Kidney capillary endothelial cell (primary cell): ENCODE data around the gene LMBR1.
"Not testable (repeated sequence)": the region's sequence is repeated elsewhere in the genome, so short reads cannot be mapped to it uniquely, and the experiment has no call there.

Experiments
- DNase-seq: peaks from one replicate; pipeline ENCODE4 v3.0.0-alpha.2; 2018; ENCODE audit warnings: low spot score

LMBR1 gene, protein sequence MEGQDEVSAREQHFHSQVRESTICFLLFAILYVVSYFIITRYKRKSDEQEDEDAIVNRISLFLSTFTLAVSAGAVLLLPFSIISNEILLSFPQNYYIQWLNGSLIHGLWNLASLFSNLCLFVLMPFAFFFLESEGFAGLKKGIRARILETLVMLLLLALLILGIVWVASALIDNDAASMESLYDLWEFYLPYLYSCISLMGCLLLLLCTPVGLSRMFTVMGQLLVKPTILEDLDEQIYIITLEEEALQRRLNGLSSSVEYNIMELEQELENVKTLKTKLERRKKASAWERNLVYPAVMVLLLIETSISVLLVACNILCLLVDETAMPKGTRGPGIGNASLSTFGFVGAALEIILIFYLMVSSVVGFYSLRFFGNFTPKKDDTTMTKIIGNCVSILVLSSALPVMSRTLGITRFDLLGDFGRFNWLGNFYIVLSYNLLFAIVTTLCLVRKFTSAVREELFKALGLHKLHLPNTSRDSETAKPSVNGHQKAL

DNA sequence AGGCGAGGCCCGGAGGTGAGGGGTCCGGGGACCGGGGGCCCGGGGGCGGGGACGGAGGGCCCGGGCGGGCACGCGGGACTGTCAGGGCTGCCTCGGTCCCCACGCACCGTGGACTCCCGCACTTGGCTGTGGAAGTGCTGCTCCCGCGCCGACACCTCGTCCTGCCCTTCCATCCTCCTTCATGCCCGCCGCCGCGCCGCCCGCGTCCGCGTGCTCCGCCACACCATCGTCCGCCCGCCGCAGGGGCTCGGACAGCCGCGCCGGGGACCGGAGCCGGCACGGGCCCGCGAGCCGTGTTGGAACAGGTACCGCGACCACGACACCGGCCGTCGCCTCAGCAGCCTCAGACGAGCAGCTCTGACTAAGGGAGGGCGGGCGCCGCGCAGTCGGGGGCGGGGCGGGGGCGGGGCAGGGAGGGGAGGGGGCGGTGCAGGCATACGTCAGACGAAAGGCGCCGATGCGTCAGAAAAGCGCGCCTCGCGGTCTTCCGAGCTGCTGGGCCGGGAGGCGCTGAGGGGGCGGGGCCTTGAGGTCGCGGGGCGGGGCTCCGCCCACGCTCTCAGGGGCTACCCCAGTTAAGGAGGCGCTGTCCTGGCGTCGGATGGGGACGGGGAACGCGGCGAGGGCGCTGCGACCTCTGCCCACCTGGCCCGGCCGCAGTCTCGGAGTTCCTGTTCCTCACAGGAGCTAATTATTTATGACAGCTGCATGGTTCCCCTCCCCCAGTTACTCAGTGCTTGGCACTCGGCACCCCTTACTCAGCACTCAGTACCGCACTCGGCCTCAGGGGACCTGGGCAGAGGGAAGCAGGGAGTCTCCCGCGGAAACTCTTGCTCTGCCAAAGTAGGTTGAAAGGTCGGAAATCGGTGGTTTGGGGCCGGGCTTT is at the start of gene LMBR1:
TSS of gene LMBR1 (minus strand) at position 363 of the 886 bp plus-strand sequence. CDS start at position 173, 190 bp downstream.
- DNase-seq, result peak; percentile 93

DNA sequence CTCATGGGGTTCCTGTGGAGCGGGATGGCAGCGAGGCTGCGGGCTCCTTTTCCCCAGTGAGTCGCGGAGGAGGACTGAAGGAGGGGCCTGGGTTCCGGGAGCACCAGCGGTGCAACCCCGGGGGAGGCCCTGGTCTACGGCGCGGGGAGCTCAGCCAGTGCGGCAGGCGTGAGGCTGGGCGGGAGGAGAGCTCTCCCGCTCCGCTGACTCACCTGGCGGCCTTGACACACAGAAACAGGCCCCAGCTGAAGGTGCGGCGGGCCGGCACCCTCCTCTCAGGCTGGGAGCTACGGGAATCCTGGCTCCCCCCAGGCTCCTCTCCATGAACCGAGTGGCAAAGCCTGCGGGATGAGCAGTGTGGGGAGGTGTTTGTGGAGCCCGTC is 49.7 kb upstream of the LMBR1 start:
- no peak for DNase-seq

DNA sequence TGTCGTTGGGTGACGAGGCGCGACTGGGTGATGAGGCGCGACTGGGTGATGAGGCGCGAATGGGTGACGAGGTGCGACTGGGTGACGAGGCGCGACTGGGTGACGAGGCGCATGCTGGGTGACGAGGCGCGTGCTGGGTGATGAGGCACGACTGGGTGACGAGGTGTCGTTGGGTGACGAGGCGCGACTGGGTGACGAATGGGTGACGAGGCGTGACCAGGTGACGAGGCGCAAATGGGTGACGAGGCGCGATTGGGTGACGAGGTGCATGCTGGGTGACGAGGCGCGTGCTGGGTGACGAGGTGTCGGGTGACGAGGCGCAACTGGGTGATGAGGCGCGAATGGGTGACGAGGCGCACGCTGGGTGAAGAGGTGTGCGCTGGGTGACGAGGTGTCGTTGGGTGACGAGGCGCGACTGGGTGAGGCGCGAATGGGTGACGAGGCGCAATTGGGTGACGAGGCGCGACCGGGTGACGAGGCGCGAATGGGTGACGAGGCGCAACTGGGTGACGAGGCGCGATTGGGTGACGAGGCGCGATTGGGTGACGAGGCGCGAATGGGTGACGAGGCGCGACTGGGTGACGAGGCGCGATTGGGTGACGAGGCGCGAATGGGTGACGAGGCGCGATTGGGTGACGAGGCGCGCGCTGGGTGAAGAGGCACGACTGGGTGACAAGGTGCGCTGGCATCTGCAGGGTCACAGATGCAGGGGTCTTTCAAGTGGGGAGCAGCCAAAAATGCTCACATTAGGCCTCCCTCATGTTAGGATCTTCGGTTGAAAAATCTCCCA is 48.6 kb upstream of the LMBR1 start:
- no peak for DNase-seq

- DNase-seq, result no peak
These were observed 47.6 kb upstream of the LMBR1 start for GRCh38 chr7:156940421-156941122.

GRCh38 chr7:156936766-156937165 is 43.8 kb upstream of the LMBR1 start:
- DNase-seq, result not testable (repeated sequence)

- no peak for DNase-seq
These were observed 42.3 kb upstream of the LMBR1 start for GRCh38 chr7:156935250-156935649.

DNA sequence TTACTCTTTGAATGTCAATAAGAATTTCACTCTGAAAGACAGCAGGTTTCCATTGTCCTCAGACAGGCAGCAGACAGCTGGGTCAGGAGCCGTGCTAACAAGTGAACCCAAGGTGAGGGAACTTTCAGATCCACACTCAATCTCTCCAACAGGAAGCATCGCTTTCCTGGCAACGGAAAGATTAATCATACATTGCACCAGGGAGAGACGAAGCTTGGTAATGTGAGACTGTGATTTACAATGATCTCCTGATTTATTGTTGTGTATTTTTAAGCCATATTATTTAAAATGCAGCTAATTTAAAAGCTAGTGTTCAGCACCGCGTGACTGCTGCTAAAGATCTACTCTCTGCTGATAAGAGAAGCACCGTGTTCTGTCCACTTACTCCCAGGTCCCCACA is 39.0 kb upstream of the LMBR1 start:
- peak; percentile 81 for DNase-seq

DNA sequence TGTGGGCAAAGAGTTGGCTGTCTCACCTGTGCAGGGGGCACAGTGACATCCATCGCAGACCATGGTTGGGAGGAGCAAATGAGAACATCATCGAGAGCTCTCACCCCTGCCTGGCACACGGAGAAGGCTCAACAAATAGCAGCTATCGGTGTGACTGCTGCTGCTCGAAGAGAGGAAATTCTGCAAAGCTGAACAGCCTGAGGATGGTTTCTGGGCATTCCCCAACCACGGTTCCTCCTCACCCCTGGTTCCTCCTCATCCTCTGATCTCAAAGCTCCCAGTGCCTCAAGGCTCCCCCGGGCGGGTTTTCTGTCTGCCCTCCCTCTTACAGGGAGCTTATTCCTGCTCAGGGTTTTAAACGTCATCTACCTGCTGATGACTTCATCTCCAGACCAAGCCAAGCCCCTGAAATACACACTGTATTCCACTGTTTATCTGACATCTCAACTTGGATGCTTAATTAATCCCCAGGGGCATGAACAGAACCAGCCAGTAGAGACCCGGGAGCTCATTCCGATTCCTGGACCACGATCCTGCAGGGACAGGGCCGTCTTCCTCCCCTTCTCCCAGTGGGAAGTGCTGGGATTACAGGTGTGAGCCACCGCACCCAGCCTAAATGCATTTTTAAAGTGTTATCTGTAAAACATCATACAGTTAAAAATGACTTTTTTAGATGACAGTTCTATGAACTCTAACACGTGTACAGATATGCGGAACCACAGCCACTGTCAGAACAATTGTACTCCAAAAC is 37.0 kb upstream of the LMBR1 start:
- no peak for DNase-seq

DNA sequence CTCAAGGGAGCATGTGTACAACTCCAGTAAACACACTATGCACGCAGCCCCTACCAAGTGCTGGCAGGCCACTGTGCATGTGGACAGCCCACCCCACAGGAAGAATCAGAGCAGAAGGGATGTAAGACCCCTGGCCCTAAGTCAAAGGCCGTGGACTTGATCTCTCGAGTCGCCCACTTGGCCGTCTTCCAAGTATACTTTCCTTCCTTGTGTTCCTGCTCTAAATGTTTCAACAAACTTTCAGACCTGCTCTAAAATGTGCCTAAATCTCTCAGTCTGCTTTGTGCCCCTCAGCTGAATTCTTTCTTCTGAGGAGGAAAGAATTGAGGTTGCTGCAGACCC is 35.4 kb upstream of the LMBR1 start:
- DNase-seq, result no peak

DNA sequence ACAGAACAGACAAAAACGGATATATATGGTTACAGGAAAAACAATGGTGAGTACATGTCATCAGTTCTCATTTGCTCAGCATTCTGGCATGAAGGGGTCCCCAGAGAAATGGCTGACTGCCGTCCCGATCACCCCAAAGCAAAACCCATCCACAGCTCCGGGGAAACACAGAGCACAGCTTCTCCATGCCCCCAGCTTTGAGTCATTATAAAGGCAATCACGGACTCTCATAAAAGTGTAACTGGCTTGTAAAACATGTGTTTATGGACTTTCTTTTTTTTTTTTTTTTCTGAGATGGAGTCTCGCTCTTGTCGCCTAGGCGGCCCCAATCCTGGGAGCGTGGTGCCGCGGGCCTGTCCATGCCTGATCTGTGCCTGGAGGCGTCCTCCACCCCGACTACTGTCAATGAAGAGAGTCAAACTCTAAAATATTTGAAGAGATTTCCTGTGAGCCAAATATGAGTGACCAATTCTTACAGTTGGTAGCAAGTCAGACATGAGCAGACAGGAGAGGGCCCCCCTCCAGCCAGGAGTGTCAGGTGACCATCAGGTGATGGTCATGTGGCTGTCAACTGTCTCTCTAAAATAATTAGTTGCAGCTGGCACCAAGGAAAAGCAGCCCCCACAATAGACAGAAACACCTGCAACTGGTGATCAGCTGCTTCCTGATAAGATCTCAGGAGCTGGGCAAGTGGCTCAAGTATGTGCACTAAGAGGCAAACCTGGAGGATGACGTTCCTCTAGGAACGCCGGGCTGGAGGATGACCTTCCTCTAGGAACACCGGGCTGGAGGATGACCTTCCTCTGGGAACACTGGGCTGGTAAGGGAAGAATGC is 34.8 kb upstream of the LMBR1 start:
- DNase-seq, result no peak

DNA sequence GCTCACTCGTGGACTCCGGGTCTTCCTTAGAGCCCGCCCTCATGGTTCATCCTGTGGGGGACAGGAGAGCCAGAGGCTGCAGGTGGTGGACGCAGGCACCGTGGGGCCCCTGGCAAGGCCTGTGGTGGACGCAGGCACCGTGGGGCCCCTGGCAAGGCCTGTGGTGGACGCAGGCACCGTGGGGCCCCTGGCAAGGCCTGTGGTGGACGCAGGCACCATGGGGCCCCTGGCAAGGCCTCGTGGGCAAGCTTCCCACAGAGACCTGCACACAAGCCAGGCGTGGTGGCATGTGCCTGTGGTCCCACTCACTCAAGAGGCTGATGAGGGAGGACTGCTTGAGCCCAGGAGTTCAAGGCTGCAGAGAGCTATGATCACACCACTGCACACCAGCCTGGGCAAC is 32.8 kb upstream of the LMBR1 start:
- not testable (repeated sequence) for DNase-seq

- DNase-seq, result not testable (repeated sequence)
These were observed 29.3 kb upstream of the LMBR1 start for GRCh38 chr7:156922304-156922703.

DNA sequence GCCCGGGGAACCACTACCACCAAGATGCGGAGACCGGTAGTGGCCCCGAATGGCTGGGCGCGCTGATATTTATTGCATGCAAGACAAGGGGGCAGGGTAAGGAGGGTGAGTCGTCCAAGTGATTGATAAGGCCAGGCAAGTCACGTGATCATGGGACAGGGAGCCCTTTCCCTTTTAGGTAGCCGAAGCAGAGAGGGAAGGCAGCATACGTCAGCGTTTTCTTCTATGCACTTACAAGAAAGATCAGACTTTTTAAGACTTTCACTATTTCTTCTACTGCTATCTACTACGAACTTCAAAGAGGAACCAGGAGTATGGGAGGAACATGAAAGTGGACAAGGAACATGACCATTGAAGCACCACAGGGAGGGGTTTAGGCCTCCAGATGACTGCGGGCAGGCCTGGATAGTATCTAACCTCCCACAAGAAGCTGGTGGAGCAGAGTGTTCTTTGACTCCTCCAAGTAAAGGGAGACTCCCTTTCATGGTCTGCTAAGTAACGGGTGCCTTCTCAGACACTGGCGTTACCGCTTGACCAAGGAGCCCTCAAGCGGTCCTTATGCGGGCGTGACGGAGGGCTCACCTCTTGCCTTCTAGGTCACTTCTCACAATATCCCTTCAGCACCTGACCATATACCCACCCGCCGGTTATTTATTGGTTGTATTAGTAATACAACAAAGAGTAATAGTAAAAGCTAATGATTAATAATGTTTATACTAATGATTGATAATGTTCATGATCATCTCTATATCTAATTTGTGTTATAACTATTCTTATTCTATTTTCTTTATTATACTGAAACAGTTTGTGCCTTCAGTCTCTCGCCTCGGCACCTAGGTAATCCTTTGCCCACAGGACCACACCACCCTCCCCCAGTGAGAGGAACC is 27.7 kb upstream of the LMBR1 start:
- not testable (repeated sequence) for DNase-seq

- no peak for DNase-seq
These were observed 27.1 kb upstream of the LMBR1 start for GRCh38 chr7:156920076-156920475.

DNA sequence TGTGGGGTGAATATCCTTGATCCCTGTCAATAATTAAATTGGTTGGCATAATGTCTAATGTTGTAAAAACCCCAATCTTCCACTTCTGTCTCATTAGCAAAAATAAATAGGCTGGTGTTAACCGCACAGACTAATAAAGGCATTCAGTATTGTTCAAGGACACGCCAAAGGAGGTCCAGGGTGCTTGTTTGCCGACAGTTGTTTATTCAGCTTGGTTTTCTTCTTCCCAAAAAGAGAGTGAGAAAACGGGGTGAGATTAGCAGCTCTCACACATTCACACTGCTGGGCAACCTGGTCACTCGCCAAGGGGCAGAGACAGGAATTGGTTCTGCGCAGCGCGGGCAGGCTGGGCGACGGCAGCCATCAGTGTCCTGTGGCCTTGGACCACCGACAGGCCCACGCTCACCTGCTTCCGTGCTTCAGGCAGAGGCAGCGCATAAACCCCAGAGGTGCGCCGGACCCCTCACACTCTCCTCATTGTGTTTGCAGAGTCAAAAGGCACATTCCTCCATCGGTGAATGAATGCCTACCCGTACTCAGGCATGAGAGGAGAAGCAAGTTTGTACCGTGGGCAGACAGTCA is 26.2 kb upstream of the LMBR1 start:
- DNase-seq, result no peak

DNA sequence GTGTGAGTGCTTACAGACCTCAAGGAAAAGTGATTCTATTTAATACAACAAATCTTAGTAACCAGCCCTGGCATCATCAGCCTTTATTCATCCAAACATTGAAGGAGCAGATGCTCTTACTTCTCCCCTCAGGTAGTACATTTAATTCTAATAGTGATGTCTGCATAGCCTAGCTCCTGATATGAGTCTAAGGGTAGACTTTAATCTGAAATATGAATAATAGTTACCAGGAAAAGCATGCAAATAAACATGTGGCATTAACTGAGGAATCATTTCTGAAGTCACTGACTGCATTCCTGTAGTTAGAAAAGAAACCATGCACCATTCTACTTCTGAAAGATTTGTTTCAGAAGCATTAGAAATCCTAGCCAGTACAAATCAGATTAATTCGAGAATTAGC is 25.7 kb upstream of the LMBR1 start:
- no peak for DNase-seq

DNA sequence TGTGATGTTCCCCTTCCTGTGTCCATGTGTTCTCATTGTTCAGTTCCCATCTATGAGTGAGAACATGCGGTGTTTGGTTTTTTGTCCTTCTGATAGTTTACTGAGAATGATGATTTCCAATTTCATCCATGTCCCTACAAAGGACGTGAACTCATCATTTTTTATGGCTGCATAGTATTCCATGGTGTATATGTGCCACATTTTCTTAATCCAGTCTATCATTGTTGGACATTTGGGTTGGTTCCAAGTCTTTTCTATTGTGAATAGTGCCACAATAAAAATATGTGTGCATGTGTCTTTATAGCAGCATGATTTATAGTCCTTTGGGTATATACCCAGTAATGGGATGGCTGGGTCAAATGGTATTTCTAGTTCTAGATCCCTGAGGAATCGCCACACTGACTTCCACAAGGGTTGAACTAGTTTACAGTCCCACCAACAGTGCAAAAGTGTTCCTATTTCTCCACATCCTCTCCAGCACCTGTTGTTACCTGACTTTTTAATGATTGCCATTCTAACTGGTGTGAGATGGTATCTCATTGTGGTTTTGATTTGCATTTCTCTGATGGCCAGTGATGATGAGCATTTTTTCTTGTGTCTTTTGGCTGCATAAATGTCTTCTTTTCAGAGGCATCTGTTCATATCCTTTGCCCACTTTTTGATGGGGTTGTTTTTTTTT is 16.7 kb upstream of the LMBR1 start:
- not testable (repeated sequence) for DNase-seq

GRCh38 chr7:156907656-156908055 is 14.7 kb upstream of the LMBR1 start:
- DNase-seq, result no peak
